GM12878 (cell line): ENCODE data around the gene TXLNB. TPM values are rescaled to one million over a fixed set of nuclear protein-coding genes. Genes with fewer than 3 reads are reported as not detected.

Experiments
- ATAC-seq: fragments of 200-7000 bp; cut with Tn5 transposase; 3 replicates; pipeline ENCODE4 v1.9.1; 2020; ENCODE audit warnings: mild to moderate bottlenecking, moderate library complexity
- BruUV-seq: library from RNA; stranded (reverse); fragments of 400-500 nt; replicated peaks from 2 replicates; lab custom pipeline; 2021; lab: Mats Ljungman, UMichigan
- CTCF ChIA-PET: fragments of 300-600 bp; sonication (Branson Sonifier 250); formaldehyde crosslinking; extraction: SDS; loops from one replicate; lab custom pipeline; 2021; ENCODE audit warnings: inconsistent platforms; lab: Yijun Ruan, JAX
- POLR2A ChIA-PET: fragments of 350-600 bp; formaldehyde crosslinking; extraction: SDS; loops from one replicate; lab custom pipeline; 2021; ENCODE audit warnings: inconsistent platforms; lab: Charles Lee
- RAD21 ChIA-PET: fragments of 300-600 bp; sonication (Branson Sonifier 250); formaldehyde crosslinking; loops from one replicate; lab custom pipeline; 2023; ENCODE audit warnings: antibody characterized with exemption; ENCODE audit not compliant: unreplicated experiment; lab: Charles Lee
- SMC1A ChIA-PET: fragments of 300-600 bp; sonication (Branson Sonifier 250); formaldehyde crosslinking; loops from one replicate; lab custom pipeline; 2023; ENCODE audit not compliant: unreplicated experiment, uncharacterized antibody; lab: Charles Lee
- DNase-seq: peaks from one replicate; pipeline ENCODE4 v3.0.0-alpha.2; 2011; ENCODE audit warnings: low read depth, low spot score
- FAIRE-seq: peaks from 3 replicates; lab custom pipeline; 2011; peaks lifted over from hg19 to GRCh38; lab: Jason Lieb, UNC
- H2AFZ ChIP-seq: 2 replicates; pipeline ENCODE4 v1.6.0; 2011; ENCODE audit warnings: low read depth, low read length, control low read depth; ENCODE audit not compliant: control insufficient read depth
- H3K27ac ChIP-seq: 2 replicates; pipeline ENCODE4 v1.5.1; 2011; ENCODE audit warnings: control low read depth; ENCODE audit not compliant: control insufficient read depth, insufficient read depth
- H3K27me3 ChIP-seq, 2 experiments: replicated peaks in 1 of 2; 2 replicates each; pipeline versions ENCODE4 v1.6.0 to v1.6.1; 2011; ENCODE audit warnings: low read length in 1 of 2; ENCODE audit not compliant: control insufficient read depth in 2 of 2, insufficient read depth in 2 of 2
- H3K36me3 ChIP-seq, 2 experiments: 2 replicates each; pipeline ENCODE4 v1.5.1; 2011; ENCODE audit warnings: low read length in 1 of 2; ENCODE audit not compliant: control insufficient read depth in 2 of 2, insufficient read depth in 2 of 2
- H3K4me1 ChIP-seq: 2 replicates; pipeline ENCODE4 v1.6.1; 2011; ENCODE audit warnings: mild to moderate bottlenecking, low read length, moderate library complexity, mixed read lengths; ENCODE audit not compliant: control insufficient read depth, insufficient read depth
- H3K4me2 ChIP-seq: 2 replicates; pipeline ENCODE4 v1.6.0; 2011; ENCODE audit warnings: control low read depth; ENCODE audit not compliant: control insufficient read depth, insufficient read depth
- H3K4me3 ChIP-seq: fragments of 200-600 bp; sonication (generic); 2 replicates; pipeline ENCODE4 v1.5.1; 2016
- H3K79me2 ChIP-seq: 2 replicates; pipeline ENCODE4 v1.6.0; 2011; ENCODE audit warnings: low read length; ENCODE audit not compliant: control insufficient read depth, insufficient read depth
- H3K9ac ChIP-seq: 2 replicates; pipeline ENCODE4 v1.8.0; 2011; ENCODE audit warnings: low read length, control low read depth, mixed read lengths; ENCODE audit not compliant: control insufficient read depth, insufficient read depth
- H3K9me3 ChIP-seq: replicated peaks from 3 replicates; pipeline ENCODE4 v1.5.1; 2011; ENCODE audit warnings: mild to moderate bottlenecking, low read length; ENCODE audit not compliant: control insufficient read depth, insufficient read depth
- H4K20me1 ChIP-seq: 2 replicates; pipeline ENCODE4 v1.6.0; 2011; ENCODE audit not compliant: control insufficient read depth, insufficient read depth
- BHLHE40 ChIP-seq, 2 experiments: fragments of 450-650 bp in 1 of 2; IDR thresholded peaks; 2 replicates each; pipeline ENCODE4 v1.6.1; 2011 to 2017; ENCODE audit warnings: low read depth in 2 of 2, borderline replicate concordance in 1 of 2, improper control_type of control experiment in 1 of 2, low read length in 1 of 2, mild to moderate bottlenecking in 1 of 2
- DPF2 ChIP-seq: fragments of 450-650 bp; IDR thresholded peaks from 2 replicates; pipeline ENCODE4 v1.6.1; 2017; ENCODE audit warnings: mild to moderate bottlenecking
- EED ChIP-seq: sonication (generic); IDR thresholded peaks from 2 replicates; pipeline ENCODE4 v1.6.1; 2016; ENCODE audit warnings: antibody characterized with exemption, low read depth
- EZH2 ChIP-seq: IDR thresholded peaks from 2 replicates; pipeline ENCODE4 v1.6.1; 2012; ENCODE audit warnings: low read depth, mild to moderate bottlenecking, control low read depth, inconsistent platforms, low read length, borderline replicate concordance; ENCODE audit not compliant: control insufficient read depth
- FOXK2 ChIP-seq: fragments of 450-650 bp; IDR thresholded peaks from 2 replicates; pipeline ENCODE4 v1.6.1; 2017; ENCODE audit warnings: mild to moderate bottlenecking, moderate library complexity
- HDAC6 ChIP-seq: fragments of 200-600 bp; sonication (generic); IDR thresholded peaks from one replicate; pipeline ENCODE4 v1.8.0; 2017; ENCODE audit warnings: antibody characterized with exemption; ENCODE audit not compliant: unreplicated experiment
- NR2C1 ChIP-seq: fragments of 450-650 bp; IDR thresholded peaks from 2 replicates; pipeline ENCODE4 v1.6.1; 2017; ENCODE audit warnings: antibody characterized with exemption, mild to moderate bottlenecking, moderate library complexity
- NR2F1 ChIP-seq: fragments of 450-650 bp; conservative IDR thresholded peaks from 2 replicates; pipeline ENCODE4 v1.6.1; 2017; ENCODE audit warnings: mild to moderate bottlenecking
- RBBP5 ChIP-seq: fragments of 200-600 bp; sonication (generic); conservative IDR thresholded peaks from 2 replicates; pipeline ENCODE4 v1.6.1; 2016
- SIN3A ChIP-seq: IDR thresholded peaks from 2 replicates; pipeline ENCODE4 v1.6.1; 2012; ENCODE audit warnings: low read depth, low read length, improper control_type of control experiment
- SMARCA5 ChIP-seq: fragments of 450-650 bp; IDR thresholded peaks from 2 replicates; pipeline ENCODE4 v1.6.1; 2017; ENCODE audit warnings: mild to moderate bottlenecking
- SPI1 ChIP-seq: IDR thresholded peaks from 2 replicates; pipeline ENCODE4 v1.6.1; 2011; ENCODE audit warnings: low read depth, mild to moderate bottlenecking, low read length, moderate library complexity, borderline replicate concordance; ENCODE audit not compliant: insufficient read depth
- SUPT20H ChIP-seq: IDR thresholded peaks from 2 replicates; pipeline ENCODE4 v1.6.1; 2011; ENCODE audit warnings: low read depth, mild to moderate bottlenecking, low read length, moderate library complexity, borderline replicate concordance; ENCODE audit not compliant: control insufficient read depth
- ZBED1 ChIP-seq: IDR thresholded peaks from 2 replicates; pipeline ENCODE4 v1.6.1; 2016; ENCODE audit warnings: borderline replicate concordance
- WGBS: methylation state at CpG from one replicate; pipeline ENCODE4 v1.1.6; 2016; ENCODE audit warnings: low lambda C conversion rate; ENCODE audit not compliant: insufficient replicate concordance, insufficient coverage; ENCODE audit errors: missing lambda C conversion rate; 5-methylcytosine and 5-hydroxymethylcytosine counted together
- in situ Hi-C: fragments of 300-500 bp; cut with MboI; formaldehyde crosslinking; loops from 9 replicates; pipeline ENCODE4 v1.14.3; 2018; ENCODE audit warnings: mixed read lengths
- intact Hi-C: fragments of 100-400 bp; cut with micrococcal nuclease; formaldehyde crosslinking; loops from one replicate; pipeline ENCODE4 v1.14.2; 2022; ENCODE audit not compliant: unreplicated experiment
- polyA plus RNA-seq, 11 experiments: library from polyadenylated mRNA; depleted of rRNA in 4 of 11; unstranded in 6 of 11; stranded (reverse) in 5 of 11; fragments of >200 nt; fragmentation: Nextera tagmentation in 4 of 11; fragmentation: Illumina TruSeq in 1 of 11; extraction: Ambion mirVana in 4 of 11; extraction: Trizol in 1 of 11; gene quantifications; 1 replicate in 1 of 11; 2 replicates in 10 of 11; pipeline versions ENCODE4 v1.2.1 to v1.2.3, GENCODE V29; 2011 to 2016; ENCODE audit warnings: inconsistent platforms in 2 of 11, missing spikeins in 2 of 11, low read depth in 1 of 11
- total RNA-seq, 4 experiments: library from RNA; depleted of rRNA in 3 of 4; stranded (reverse); fragments of >200 nt in 3 of 4; fragmentation: Illumina TruSeq in 1 of 4; extraction: Trizol in 1 of 4; gene quantifications; 2 replicates each; pipeline versions ENCODE4 v1.2.1 to v1.2.3, GENCODE V29; 2013 to 2021
- TF ChIP-seq, protein P1 (sequence below): IDR thresholded peaks from 2 replicates; pipeline ENCODE4 v1.6.1; 2012; ENCODE audit warnings: low read depth, low read length, improper control_type of control experiment
- TF ChIP-seq, protein P2 (sequence below): IDR thresholded peaks from 2 replicates; pipeline ENCODE4 v1.6.1; 2011; ENCODE audit warnings: mild to moderate bottlenecking, low read depth, low read length, moderate library complexity; ENCODE audit not compliant: insufficient replicate concordance
- TF ChIP-seq, protein P3 (sequence below): IDR thresholded peaks from 2 replicates; pipeline ENCODE4 v1.6.1; 2012; ENCODE audit warnings: improper control_type of control experiment, low read depth, low read length; ENCODE audit not compliant: insufficient replicate concordance

The TXLNB gene
- total and polyA plus RNA-seq, 10 of the 15 experiments (the other 5 are each of a cell fraction or from before 2014, with no cell fraction given), result 0.07 to 1.3 (median 0.22) TPM; not detected in 1

DNA sequence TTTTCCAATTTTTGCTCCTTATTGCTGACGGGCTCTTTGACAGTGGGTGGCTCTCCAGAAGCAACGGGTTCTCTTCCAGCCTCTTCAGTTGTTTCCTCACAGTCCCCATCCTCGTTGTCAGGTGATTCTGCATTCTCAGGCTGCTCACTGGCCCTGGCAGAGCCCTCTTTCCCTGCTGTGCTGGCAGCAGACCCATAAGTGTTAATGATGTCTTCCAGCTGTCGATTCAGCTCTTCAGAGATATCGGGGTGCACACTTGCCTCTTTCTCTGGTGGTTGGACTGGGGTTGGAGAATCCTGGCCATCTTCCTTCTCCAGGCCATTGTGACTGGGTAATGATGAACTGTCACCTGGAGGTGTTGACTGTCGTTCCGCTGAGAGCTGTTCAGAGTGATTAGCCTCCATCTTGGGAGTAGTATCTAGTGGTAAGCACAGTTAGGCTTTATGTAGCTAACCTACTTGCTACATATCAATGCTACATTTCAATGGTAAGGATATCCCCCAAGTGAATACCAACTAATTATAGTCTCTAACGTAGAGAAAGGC is 3.2 kb downstream of the TXLNB start:
- H3K4me2 ChIP-seq, result no peak overlapping the region
- WGBS, result 86% methylated on average over 8 of the region's 8 CpGs
- CTCF ChIA-PET, result no interaction called here

More for the DNA sequence above, 3.2 kb downstream of the TXLNB start:
- RAD21 ChIA-PET, result interaction anchor here (0.8 to 1.6 kb wide), 4 partner anchors 15 to 41 kb away, joined by 3 to 5 read pairs (median 4); no protein-coding TSS in a partner anchor
- FAIRE-seq (no peak), ATAC-seq (no peak), DNase-seq (no peak)
- BruUV-seq, result no TSS peak
- Histone ChIP-seq H2AFZ (no peak overlapping the region), H4K20me1 (no peaks in the 10 kb centered on the region), H3K9me3 (no peaks in the 10 kb centered on the region; the same call in 2 of the 3 replicates), H3K27me3 (no peaks in the 10 kb centered on the region), H3K36me3 (no peaks in the 10 kb centered on the region), H3K4me1 (peaks cover 29% of the 10 kb centered on the region), H3K79me2 (no peaks in the 10 kb centered on the region), H3K9ac (no peak overlapping the region), H3K27ac (no peak overlapping the region), H3K4me3 (no peak overlapping the region)
- in situ Hi-C loops, result no loop called here
- SMC1A ChIA-PET, result interaction anchor here (0.8 to 9.5 kb wide), 8 partner anchors 9 to 108 kb away, joined by 3 to 71 read pairs (median 6); no protein-coding TSS in a partner anchor
- POLR2A ChIA-PET, result interaction anchor here (1.0 to 1.5 kb wide), 2 partner anchors 10 to 15 kb away, joined by 3 to 4 read pairs; no protein-coding TSS in a partner anchor
- TF ChIP-seq SIN3A, result no peak
- TF ChIP-seq EZH2, result no peak
- no peak for TF ChIP-seq BHLHE40 (IDR thresholded peaks at IDR 0.05; ENCODE audit: borderline replicate concordance in 1 of 2, low read depth in 2 of 2, low read length in 1 of 2)
- TF ChIP-seq, protein P1, sequence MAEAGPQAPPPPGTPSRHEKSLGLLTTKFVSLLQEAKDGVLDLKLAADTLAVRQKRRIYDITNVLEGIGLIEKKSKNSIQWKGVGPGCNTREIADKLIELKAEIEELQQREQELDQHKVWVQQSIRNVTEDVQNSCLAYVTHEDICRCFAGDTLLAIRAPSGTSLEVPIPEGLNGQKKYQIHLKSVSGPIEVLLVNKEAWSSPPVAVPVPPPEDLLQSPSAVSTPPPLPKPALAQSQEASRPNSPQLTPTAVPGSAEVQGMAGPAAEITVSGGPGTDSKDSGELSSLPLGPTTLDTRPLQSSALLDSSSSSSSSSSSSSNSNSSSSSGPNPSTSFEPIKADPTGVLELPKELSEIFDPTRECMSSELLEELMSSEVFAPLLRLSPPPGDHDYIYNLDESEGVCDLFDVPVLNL, result no peak
- TF ChIP-seq, protein P2, sequence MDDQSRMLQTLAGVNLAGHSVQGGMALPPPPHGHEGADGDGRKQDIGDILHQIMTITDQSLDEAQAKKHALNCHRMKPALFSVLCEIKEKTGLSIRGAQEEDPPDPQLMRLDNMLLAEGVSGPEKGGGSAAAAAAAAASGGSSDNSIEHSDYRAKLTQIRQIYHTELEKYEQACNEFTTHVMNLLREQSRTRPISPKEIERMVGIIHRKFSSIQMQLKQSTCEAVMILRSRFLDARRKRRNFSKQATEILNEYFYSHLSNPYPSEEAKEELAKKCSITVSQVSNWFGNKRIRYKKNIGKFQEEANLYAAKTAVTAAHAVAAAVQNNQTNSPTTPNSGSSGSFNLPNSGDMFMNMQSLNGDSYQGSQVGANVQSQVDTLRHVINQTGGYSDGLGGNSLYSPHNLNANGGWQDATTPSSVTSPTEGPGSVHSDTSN, result no peak
- no peak for TF ChIP-seq SUPT20H
- TF ChIP-seq SPI1, result no peak
- TF ChIP-seq NR2F1, result no peak
- no peak for TF ChIP-seq SMARCA5
- TF ChIP-seq HDAC6, result no peak
- TF ChIP-seq NR2C1, result no peak
- no peak for TF ChIP-seq DPF2
- TF ChIP-seq, protein P3, sequence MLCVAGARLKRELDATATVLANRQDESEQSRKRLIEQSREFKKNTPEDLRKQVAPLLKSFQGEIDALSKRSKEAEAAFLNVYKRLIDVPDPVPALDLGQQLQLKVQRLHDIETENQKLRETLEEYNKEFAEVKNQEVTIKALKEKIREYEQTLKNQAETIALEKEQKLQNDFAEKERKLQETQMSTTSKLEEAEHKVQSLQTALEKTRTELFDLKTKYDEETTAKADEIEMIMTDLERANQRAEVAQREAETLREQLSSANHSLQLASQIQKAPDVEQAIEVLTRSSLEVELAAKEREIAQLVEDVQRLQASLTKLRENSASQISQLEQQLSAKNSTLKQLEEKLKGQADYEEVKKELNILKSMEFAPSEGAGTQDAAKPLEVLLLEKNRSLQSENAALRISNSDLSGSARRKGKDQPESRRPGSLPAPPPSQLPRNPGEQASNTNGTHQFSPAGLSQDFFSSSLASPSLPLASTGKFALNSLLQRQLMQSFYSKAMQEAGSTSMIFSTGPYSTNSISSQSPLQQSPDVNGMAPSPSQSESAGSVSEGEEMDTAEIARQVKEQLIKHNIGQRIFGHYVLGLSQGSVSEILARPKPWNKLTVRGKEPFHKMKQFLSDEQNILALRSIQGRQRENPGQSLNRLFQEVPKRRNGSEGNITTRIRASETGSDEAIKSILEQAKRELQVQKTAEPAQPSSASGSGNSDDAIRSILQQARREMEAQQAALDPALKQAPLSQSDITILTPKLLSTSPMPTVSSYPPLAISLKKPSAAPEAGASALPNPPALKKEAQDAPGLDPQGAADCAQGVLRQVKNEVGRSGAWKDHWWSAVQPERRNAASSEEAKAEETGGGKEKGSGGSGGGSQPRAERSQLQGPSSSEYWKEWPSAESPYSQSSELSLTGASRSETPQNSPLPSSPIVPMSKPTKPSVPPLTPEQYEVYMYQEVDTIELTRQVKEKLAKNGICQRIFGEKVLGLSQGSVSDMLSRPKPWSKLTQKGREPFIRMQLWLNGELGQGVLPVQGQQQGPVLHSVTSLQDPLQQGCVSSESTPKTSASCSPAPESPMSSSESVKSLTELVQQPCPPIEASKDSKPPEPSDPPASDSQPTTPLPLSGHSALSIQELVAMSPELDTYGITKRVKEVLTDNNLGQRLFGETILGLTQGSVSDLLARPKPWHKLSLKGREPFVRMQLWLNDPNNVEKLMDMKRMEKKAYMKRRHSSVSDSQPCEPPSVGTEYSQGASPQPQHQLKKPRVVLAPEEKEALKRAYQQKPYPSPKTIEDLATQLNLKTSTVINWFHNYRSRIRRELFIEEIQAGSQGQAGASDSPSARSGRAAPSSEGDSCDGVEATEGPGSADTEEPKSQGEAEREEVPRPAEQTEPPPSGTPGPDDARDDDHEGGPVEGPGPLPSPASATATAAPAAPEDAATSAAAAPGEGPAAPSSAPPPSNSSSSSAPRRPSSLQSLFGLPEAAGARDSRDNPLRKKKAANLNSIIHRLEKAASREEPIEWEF, result no peak
- TF ChIP-seq RBBP5, result no peak
- TF ChIP-seq EED, result no peak
- TF ChIP-seq ZBED1, result no peak
- no peak for TF ChIP-seq FOXK2
- intact Hi-C loops, result no loop called here
